GM12891 (cell line): ENCODE measurements around the gene SAYSD1.

Source experiments
- PAX5 ChIP-seq: IDR thresholded peaks from 2 replicates; pipeline ENCODE4 v1.6.1; 2011; ENCODE audit warnings: low read length, moderate library complexity, mild to moderate bottlenecking; ENCODE audit not compliant: insufficient read depth, severe bottlenecking
- POLR2A ChIP-seq: IDR thresholded peaks from 2 replicates; pipeline ENCODE4 v1.6.1; 2011; ENCODE audit warnings: low read depth, low read length, control low read depth
- POLR2AphosphoS5 ChIP-seq: IDR thresholded peaks from 2 replicates; pipeline ENCODE4 v1.6.1; 2011; ENCODE audit warnings: low read depth, low read length, control low read depth
- SPI1 ChIP-seq: IDR thresholded peaks from 2 replicates; pipeline ENCODE4 v1.6.1; 2011; ENCODE audit warnings: low read depth, low read length, control low read depth
- TAF1 ChIP-seq: IDR thresholded peaks from 2 replicates; pipeline ENCODE4 v1.6.1; 2011; ENCODE audit warnings: low read depth, low read length, control low read depth

DNA sequence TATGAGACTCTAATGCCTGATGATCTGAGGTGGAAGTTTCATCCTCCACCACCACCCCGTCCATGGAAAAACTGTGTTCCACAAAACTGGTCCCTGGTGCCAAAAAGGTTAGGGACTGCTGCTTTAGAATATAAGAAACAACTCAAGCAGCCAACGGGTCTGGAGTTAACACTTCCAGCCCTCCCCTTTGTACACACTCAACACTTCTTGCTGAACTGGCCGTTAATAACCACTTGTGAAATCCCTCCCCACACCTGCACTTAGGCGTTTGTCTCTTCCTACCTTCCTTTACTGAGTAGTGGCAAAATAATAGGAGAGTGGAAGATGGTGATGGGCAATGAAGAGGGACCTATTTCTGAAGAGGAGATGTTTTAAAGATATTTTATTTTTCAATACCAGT, 10.5 kb downstream of the SAYSD1 start:
- no peak for TF ChIP-seq POLR2A
- TF ChIP-seq POLR2AphosphoS5 = no peak
- no peak for TF ChIP-seq TAF1
- TF ChIP-seq SPI1 = no peak
- TF ChIP-seq PAX5 = no peak
